Thyroid gland (tissue), 4 donors: Measurements from ENCODE around the gene BMP8B.
"Not testable (repeated sequence)": the region's sequence is repeated elsewhere in the genome, so short reads cannot be mapped to it uniquely, and the experiment has no call there.

Experiments
- CTCF ChIP-seq, 6 experiments: fragments of 200-600 bp in 3 of 6; fragments of 450-650 bp in 3 of 6; sonication (generic) in 3 of 6; IDR thresholded peaks; one replicate each; pipeline ENCODE4 v1.5.1; 2016 to 2019; ENCODE audit warnings: antibody characterized with exemption in 6 of 6, mild to moderate bottlenecking in 2 of 6, inconsistent platforms in 1 of 6, moderate library complexity in 1 of 6
- POLR2A ChIP-seq, 2 donors: fragments of 450-650 bp; IDR thresholded peaks; one replicate each; pipeline ENCODE4 v1.6.1; 2017; ENCODE audit warnings: antibody characterized with exemption in 2 of 2, mild to moderate bottlenecking in 2 of 2, moderate library complexity in 1 of 2

- TF ChIP-seq POLR2A, CTCF (IDR thresholded peaks at IDR 0.05): not testable (repeated sequence)
These were observed 2.2 kb downstream of the BMP8B start for GRCh38 chr1:39786303-39787107.
